Gastroesophageal sphincter (tissue), 4 donors: Measurements from ENCODE around the gene SENP7. TPM values are rescaled to one million over a fixed set of nuclear protein-coding genes. Genes with fewer than 3 reads are reported as not detected.

ENCODE experiments used
- ATAC-seq: fragments of 150-250 bp; one replicate; pipeline ENCODE4 v1.9.1; 2016; ENCODE audit warnings: mild to moderate bottlenecking, moderate library complexity
- H3K27ac ChIP-seq, 4 donors: fragments of 200-600 bp; sonication (generic) in 3 of 4; 1 replicate in 3 of 4; 2 replicates in 1 of 4; pipeline ENCODE4 v1.5.1; 2016 to 2019
- H3K27me3 ChIP-seq: fragments of 200-600 bp; sonication (generic); one replicate; pipeline ENCODE4 v1.5.1; 2019
- H3K36me3 ChIP-seq, 2 donors: fragments of 200-600 bp; sonication (generic); one replicate each; pipeline ENCODE4 v1.5.1; 2019; ENCODE audit warnings: control low read depth in 1 of 2
- H3K4me1 ChIP-seq, 3 donors: fragments of 200-600 bp; sonication (generic); 1 replicate in 2 of 3; 2 replicates in 1 of 3; pipeline ENCODE4 v1.5.1; 2016 to 2019; ENCODE audit warnings: control low read depth in 2 of 3
- H3K4me3 ChIP-seq, 2 donors: fragments of 200-600 bp; sonication (generic); one replicate each; pipeline ENCODE4 v1.5.1; 2019; ENCODE audit warnings: mild to moderate bottlenecking in 1 of 2, moderate library complexity in 1 of 2
- H3K9me3 ChIP-seq, 3 donors: fragments of 200-600 bp; sonication (generic); one replicate each; pipeline ENCODE4 v1.5.1; 2017 to 2019; ENCODE audit warnings: control low read depth in 2 of 3
- EP300 ChIP-seq: sonication (generic); formaldehyde crosslinking; IDR thresholded peaks from one replicate; pipeline ENCODE4 v1.6.1; 2017; ENCODE audit warnings: antibody characterized with exemption, mild to moderate bottlenecking
- POLR2A ChIP-seq, 2 donors: fragments of 450-650 bp; IDR thresholded peaks; one replicate each; pipeline ENCODE4 v1.6.1; 2017; ENCODE audit warnings: antibody characterized with exemption in 2 of 2, mild to moderate bottlenecking in 2 of 2, moderate library complexity in 1 of 2
- POLR2AphosphoS5 ChIP-seq: sonication (generic); formaldehyde crosslinking; IDR thresholded peaks from one replicate; pipeline ENCODE4 v1.6.1; 2017; ENCODE audit warnings: antibody characterized with exemption
- WGBS, 2 donors: methylation state at CpG; one replicate each; pipeline ENCODE4 v1.1.5; 2018; ENCODE audit warnings: low coverage in 1 of 2; 5-methylcytosine and 5-hydroxymethylcytosine counted together
- total RNA-seq, 4 donors: library from RNA; depleted of rRNA; stranded (reverse); fragments of >200 nt; gene quantifications; one replicate each; pipeline ENCODE4 v1.1.0, GENCODE V29; 2016
- TF ChIP-seq, protein P1 (sequence below), 4 experiments: fragments of 200-600 bp in 2 of 4; fragments of 450-650 bp in 2 of 4; sonication (generic) in 1 of 4; IDR thresholded peaks; one replicate each; pipeline ENCODE4 v1.5.1; 2017 to 2019; ENCODE audit warnings: antibody characterized with exemption in 4 of 4, mild to moderate bottlenecking in 2 of 4, moderate library complexity in 2 of 4

SENP7 gene
- total RNA-seq, 4 donors from 2014 or later, result 14.8 to 41.4 (median 23.0) TPM

DNA sequence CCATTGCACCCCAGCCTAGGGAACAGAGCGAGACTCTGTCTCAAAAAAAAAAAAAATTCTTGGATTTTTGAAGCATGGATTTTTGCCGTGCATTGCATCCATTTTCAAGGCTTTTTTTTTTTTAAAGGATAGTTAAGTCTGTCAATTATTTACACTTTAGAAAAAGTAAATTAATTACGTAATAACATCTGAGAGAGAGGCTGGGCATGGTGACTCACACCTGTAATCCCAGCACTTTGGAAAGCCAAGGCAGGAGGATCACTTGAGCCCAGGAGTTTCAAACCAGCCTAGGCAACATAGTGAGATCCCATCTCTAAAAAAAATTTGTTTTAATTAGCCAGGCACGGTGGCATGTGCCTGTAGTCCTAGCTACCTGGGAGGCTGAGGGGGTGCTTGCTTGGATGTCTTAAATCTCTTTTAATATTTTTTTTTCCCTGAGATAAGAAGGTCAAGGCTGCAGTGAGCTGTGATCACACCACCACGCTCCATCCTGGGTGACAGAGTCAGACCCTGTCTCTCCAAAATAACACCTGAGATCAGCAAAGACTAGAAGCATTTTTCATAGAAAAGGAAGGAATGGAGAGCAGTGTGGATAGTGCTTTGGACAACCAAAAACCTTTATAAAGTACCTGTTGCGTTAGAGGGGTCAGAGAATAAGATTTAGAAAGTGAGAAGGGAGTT lies 6.8 kb upstream of the SENP7 start:
- H3K9me3 ChIP-seq, result no peaks in the 10 kb centered on the region
- TF ChIP-seq POLR2A (IDR thresholded peaks at IDR 0.05) (no peak), EP300 (no peak), POLR2AphosphoS5 (no peak)
- TF ChIP-seq, protein P1, sequence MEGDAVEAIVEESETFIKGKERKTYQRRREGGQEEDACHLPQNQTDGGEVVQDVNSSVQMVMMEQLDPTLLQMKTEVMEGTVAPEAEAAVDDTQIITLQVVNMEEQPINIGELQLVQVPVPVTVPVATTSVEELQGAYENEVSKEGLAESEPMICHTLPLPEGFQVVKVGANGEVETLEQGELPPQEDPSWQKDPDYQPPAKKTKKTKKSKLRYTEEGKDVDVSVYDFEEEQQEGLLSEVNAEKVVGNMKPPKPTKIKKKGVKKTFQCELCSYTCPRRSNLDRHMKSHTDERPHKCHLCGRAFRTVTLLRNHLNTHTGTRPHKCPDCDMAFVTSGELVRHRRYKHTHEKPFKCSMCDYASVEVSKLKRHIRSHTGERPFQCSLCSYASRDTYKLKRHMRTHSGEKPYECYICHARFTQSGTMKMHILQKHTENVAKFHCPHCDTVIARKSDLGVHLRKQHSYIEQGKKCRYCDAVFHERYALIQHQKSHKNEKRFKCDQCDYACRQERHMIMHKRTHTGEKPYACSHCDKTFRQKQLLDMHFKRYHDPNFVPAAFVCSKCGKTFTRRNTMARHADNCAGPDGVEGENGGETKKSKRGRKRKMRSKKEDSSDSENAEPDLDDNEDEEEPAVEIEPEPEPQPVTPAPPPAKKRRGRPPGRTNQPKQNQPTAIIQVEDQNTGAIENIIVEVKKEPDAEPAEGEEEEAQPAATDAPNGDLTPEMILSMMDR (IDR thresholded peaks at IDR 0.05), result no peak
- peaks cover 23% of the 10 kb centered on the region for H3K27me3 ChIP-seq
- no peak for ATAC-seq
- no peak overlapping the region for H3K27ac ChIP-seq
- 83 to 90% methylated on average over 3 to 6 of the region's 6 CpGs for WGBS, 2 donors
- no peak overlapping the region for H3K4me3 ChIP-seq
- H3K4me1 ChIP-seq, result no peaks in the 10 kb centered on the region
- H3K36me3 ChIP-seq, result no peaks in the 10 kb centered on the region

DNA sequence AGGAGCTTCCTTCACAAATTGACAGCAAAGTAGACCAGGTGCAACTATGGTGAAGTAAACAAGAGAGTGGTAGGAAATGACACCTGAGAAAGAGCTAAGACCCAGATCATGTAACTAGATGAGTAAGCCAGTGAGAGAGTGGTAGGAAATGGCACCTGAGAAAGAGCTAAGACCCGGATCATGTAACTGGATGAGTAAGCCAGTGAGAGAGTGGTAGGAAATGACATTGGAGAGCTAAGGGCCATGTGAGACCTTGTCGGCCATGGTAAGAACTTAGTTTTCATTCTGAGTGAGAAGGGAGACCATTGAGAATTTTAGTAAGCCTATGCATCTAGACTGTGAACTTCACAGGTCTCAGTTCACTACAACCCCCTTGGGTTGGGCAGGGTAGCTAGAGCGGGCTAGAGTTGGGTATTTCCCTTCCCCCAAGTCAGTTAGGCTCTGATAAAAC lies 5.4 kb upstream of the SENP7 start:
- Histone ChIP-seq H3K27ac (no peak overlapping the region), H3K9me3 (no peaks in the 10 kb centered on the region), H3K4me3 (no peak overlapping the region), H3K36me3 (no peaks in the 10 kb centered on the region), H3K27me3 (peaks cover 23% of the 10 kb centered on the region), H3K4me1 (peaks cover 2 to 6% (median 2%) of the 10 kb centered on the region in 3 donors)
- TF ChIP-seq POLR2AphosphoS5 (no peak), POLR2A (IDR thresholded peaks at IDR 0.05) (no peak), EP300 (no peak)
- TF ChIP-seq, protein P1 (IDR thresholded peaks at IDR 0.05), result no peak
- WGBS, 2 donors, result 42 to 78% methylated on average over 2 of the region's 3 CpGs
- ATAC-seq, result no peak

DNA sequence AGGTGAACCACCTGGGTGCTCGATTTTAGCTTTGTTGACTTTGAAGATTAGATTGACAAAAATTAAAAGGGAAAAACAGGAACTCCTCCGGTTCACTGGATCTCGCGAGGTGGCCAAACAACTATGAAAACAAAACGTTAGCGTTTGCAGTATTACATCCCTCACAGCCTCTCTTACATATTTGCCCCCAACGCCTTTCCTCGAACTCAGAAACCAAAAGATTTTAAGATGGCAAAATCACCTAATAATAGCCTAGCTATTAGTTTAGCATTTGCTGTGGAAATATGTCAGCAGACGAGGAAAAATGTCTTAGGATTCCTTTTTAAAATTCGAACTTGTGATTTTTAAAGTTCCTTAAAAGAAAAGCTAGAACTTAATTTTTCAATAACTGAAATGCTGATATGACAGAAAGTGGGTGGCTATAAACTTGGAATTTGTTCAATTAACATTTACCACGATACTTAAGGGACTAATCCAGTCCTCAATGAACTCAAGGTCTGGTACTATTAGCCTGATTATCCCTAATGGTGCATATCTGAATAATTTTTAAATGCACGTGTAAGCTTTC lies 491 bp upstream of the SENP7 start:
- no peaks in the 10 kb centered on the region for H3K36me3 ChIP-seq
- peaks cover 2 to 34% (median 7%) of the 10 kb centered on the region in 3 donors for H3K4me1 ChIP-seq
- peak; percentile 68 for ATAC-seq
- peak overlapping the region; percentile 90 to 97 (median 94) for H3K27ac ChIP-seq
- 5 to 6% methylated on average over 11 to 12 of the region's 12 CpGs for WGBS, 2 donors
- TF ChIP-seq, protein P1 (IDR thresholded peaks at IDR 0.05), result no peak
- TF ChIP-seq POLR2A (IDR thresholded peaks at IDR 0.05) (no peak), EP300 (no peak), POLR2AphosphoS5 (no peak)
- H3K27me3 ChIP-seq, result peaks cover 17% of the 10 kb centered on the region
- H3K4me3 ChIP-seq, result peak overlapping the region; percentile 88 to 89
- no peaks in the 10 kb centered on the region for H3K9me3 ChIP-seq

DNA sequence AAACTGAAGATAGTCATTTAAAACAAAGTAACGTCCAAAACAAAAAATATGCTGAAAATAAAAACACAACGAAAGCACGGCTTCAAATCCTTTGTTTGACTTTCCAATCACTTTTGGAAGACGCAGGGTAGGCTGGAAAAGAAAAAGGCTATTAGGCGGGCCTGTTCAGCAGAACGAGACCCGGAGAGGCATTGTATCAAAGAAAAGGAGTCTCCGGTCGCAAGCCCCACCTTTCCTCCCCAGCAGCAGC lies 691 bp downstream of the SENP7 start:
- peak overlapping the region; percentile 88 to 89 for H3K4me3 ChIP-seq
- peaks cover 2 to 34% (median 7%) of the 10 kb centered on the region in 3 donors for H3K4me1 ChIP-seq
- no peaks in the 10 kb centered on the region for H3K9me3 ChIP-seq
- WGBS, 2 donors, result 0 to 1% methylated on average over 6 to 8 of the region's 9 CpGs
- TF ChIP-seq POLR2A (IDR thresholded peaks at IDR 0.05), result no peak
- no peak for TF ChIP-seq EP300
- TF ChIP-seq, protein P1 (IDR thresholded peaks at IDR 0.05), result no peak
- no peak for TF ChIP-seq POLR2AphosphoS5
- no peaks in the 10 kb centered on the region for H3K36me3 ChIP-seq
- H3K27me3 ChIP-seq, result peaks cover 7% of the 10 kb centered on the region
- H3K27ac ChIP-seq, result peak overlapping the region; percentile 90 to 97 (median 94)
- no peak for ATAC-seq

DNA sequence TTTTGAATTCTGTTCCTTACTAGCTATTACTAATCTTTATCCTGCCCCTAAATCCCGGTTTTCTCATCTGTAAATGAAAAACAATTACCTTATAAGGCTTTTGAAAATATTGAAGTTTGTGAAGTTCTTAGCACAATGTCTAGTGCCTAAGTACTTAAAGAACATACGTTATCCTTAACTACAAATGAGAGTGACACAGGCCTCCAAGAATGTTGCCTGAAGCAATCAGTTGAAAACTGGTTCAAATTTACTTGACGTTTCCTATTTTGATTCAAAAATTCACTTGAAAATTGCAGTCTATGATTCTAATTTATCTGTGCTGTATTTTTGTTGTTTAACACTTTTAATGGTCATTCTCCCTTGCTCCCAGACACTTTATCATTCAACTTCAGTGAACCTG lies 3.2 kb downstream of the SENP7 start:
- Histone ChIP-seq H3K27ac (no peak overlapping the region), H3K9me3 (no peaks in the 10 kb centered on the region), H3K27me3 (no peaks in the 10 kb centered on the region), H3K4me3 (no peak overlapping the region), H3K36me3 (no peaks in the 10 kb centered on the region), H3K4me1 (peaks cover 2 to 34% (median 7%) of the 10 kb centered on the region in 3 donors)
- TF ChIP-seq POLR2AphosphoS5 (no peak), POLR2A (IDR thresholded peaks at IDR 0.05) (no peak), EP300 (no peak)
- TF ChIP-seq, protein P1 (IDR thresholded peaks at IDR 0.05), result no peak
- ATAC-seq, result no peak
- WGBS, 2 donors, result 67 to 90% methylated on average over 3 of the region's 3 CpGs
